SK-N-SH treated with all-trans-retinoic acid at 6 μM for 48 hours (cell line): Measurements from ENCODE around the gene FRMD3.

Source experiments
- ATAC-seq: fragments of 200-7000 bp; cut with Tn5 transposase; 3 replicates; pipeline ENCODE4 v1.9.1; 2020; ENCODE audit warnings: mild to moderate bottlenecking, moderate library complexity
- ARNTL ChIP-seq: fragments of 450-650 bp; formaldehyde crosslinking; IDR thresholded peaks from 2 replicates; pipeline ENCODE4 v1.5.0; 2020; ENCODE audit warnings: low read depth, mild to moderate bottlenecking, moderate library complexity, borderline replicate concordance
- BACH2 ChIP-seq: fragments of 250-450 bp; sonication (Bioruptor Pico); IDR thresholded peaks from 2 replicates; pipeline ENCODE4 v1.9.0; 2021; ENCODE audit warnings: mild to moderate bottlenecking, borderline replicate concordance
- CREB5 ChIP-seq: fragments of 250-450 bp; sonication (Bioruptor Pico); IDR thresholded peaks from 2 replicates; pipeline ENCODE4 v1.5.1; 2020; ENCODE audit warnings: low read depth, mild to moderate bottlenecking, moderate library complexity
- CSDC2 ChIP-seq: fragments of 250-450 bp; sonication (Bioruptor Pico); IDR thresholded peaks from 2 replicates; pipeline ENCODE4 v1.5.0; 2020; ENCODE audit warnings: mild to moderate bottlenecking, moderate library complexity
- CSRNP3 ChIP-seq: fragments of 250-450 bp; sonication (Bioruptor Pico); IDR thresholded peaks from 2 replicates; pipeline ENCODE4 v1.5.1; 2021; ENCODE audit warnings: mild to moderate bottlenecking, moderate library complexity
- GLIS3 ChIP-seq: fragments of 250-450 bp; sonication (Bioruptor Pico); IDR thresholded peaks from 2 replicates; pipeline ENCODE4 v1.5.0; 2020; ENCODE audit warnings: mild to moderate bottlenecking, moderate library complexity
- ISL1 ChIP-seq: fragments of 250-450 bp; sonication (Bioruptor Pico); IDR thresholded peaks from 2 replicates; pipeline ENCODE4 v2.1.2; 2022; ENCODE audit warnings: mild to moderate bottlenecking, moderate library complexity
- OSR1 ChIP-seq: fragments of 250-450 bp; sonication (Bioruptor Pico); IDR thresholded peaks from 2 replicates; pipeline ENCODE4 v1.8.0; 2022; ENCODE audit warnings: moderate library complexity, mild to moderate bottlenecking, inconsistent platforms
- PPARA ChIP-seq: fragments of 250-450 bp; sonication (Bioruptor Pico); IDR thresholded peaks from 2 replicates; pipeline ENCODE4 v1.5.0; 2020; ENCODE audit warnings: mild to moderate bottlenecking, borderline replicate concordance
- RARB ChIP-seq: fragments of 250-450 bp; sonication (Bioruptor Pico); IDR thresholded peaks from 2 replicates; pipeline ENCODE4 v1.8.0; 2021; ENCODE audit warnings: mild to moderate bottlenecking, moderate library complexity
- TCF4 ChIP-seq: fragments of 250-450 bp; sonication (Bioruptor Pico); IDR thresholded peaks from 2 replicates; pipeline ENCODE4 v1.8.0; 2021; ENCODE audit warnings: mild to moderate bottlenecking, moderate library complexity, borderline replicate concordance
- TOX ChIP-seq: fragments of 250-450 bp; sonication (Bioruptor Pico); IDR thresholded peaks from 2 replicates; pipeline ENCODE4 v1.8.0; 2021; ENCODE audit warnings: mild to moderate bottlenecking, moderate library complexity, borderline replicate concordance
- ZFP3 ChIP-seq: fragments of 250-450 bp; sonication (Bioruptor Pico); IDR thresholded peaks from 2 replicates; pipeline ENCODE4 v1.5.0; 2020; ENCODE audit warnings: mild to moderate bottlenecking, moderate library complexity
- ZNF565 ChIP-seq: fragments of 450-650 bp; formaldehyde crosslinking; conservative IDR thresholded peaks from 2 replicates; pipeline ENCODE4 v1.5.0; 2020; ENCODE audit warnings: low read depth, mild to moderate bottlenecking, moderate library complexity
- ZNF70 ChIP-seq: fragments of 450-650 bp; formaldehyde crosslinking; IDR thresholded peaks from 2 replicates; pipeline ENCODE4 v1.5.0; 2020; ENCODE audit warnings: mild to moderate bottlenecking, moderate library complexity
- ZNF8 ChIP-seq: fragments of 450-650 bp; formaldehyde crosslinking; IDR thresholded peaks from 2 replicates; pipeline ENCODE4 v1.5.0; 2020; ENCODE audit warnings: mild to moderate bottlenecking, moderate library complexity
- TF ChIP-seq, protein P1 (sequence below): fragments of 250-450 bp; sonication (Bioruptor Pico); IDR thresholded peaks from 2 replicates; pipeline ENCODE4 v1.5.0; 2020; ENCODE audit warnings: mild to moderate bottlenecking, moderate library complexity
- TF ChIP-seq, protein P2 (sequence below): fragments of 250-450 bp; sonication (Bioruptor Pico); IDR thresholded peaks from 2 replicates; pipeline ENCODE4 v1.8.0; 2020; ENCODE audit warnings: mild to moderate bottlenecking, moderate library complexity, borderline replicate concordance

The FRMD3 gene

DNA sequence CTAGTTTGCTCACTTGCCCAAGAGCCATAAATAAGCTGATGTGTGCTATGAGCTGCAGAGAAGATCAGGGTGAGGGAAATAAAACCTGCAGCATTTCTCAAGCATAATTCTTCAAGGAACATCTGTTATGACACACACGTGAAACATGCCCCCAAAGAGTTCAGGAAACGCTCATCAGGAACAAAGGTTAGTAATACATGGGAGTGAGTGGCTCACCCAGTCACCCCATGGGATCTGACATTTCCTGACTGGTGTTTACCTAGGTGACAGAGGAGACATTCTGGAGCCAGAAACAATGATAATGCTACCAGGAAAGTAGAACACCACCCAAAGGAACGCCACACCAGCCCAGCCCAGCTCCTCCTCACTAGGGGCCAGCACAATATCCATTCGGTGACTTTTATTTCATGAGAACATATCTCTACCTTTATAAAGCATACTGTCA lies 66.0 kb downstream of the FRMD3 start:
- ATAC-seq, result peak; percentile 35; the same call in 1 of the 3 replicates
- no peak for TF ChIP-seq PPARA (CRISPR knock-in tag)
- TF ChIP-seq, all 23 proteins: peak for 0

GRCh38 chr9:83471241-83471640 lies 67.0 kb downstream of the FRMD3 start:
- no peak for ATAC-seq
- no peak for TF ChIP-seq OSR1
- TF ChIP-seq TOX (CRISPR knock-in tag), result no peak
- no peak for TF ChIP-seq ZNF70 (CRISPR knock-in tag)
- TF ChIP-seq ARNTL (CRISPR knock-in tag), result no peak
- no peak for TF ChIP-seq TCF4 (CRISPR knock-in tag)
- TF ChIP-seq, protein P1, sequence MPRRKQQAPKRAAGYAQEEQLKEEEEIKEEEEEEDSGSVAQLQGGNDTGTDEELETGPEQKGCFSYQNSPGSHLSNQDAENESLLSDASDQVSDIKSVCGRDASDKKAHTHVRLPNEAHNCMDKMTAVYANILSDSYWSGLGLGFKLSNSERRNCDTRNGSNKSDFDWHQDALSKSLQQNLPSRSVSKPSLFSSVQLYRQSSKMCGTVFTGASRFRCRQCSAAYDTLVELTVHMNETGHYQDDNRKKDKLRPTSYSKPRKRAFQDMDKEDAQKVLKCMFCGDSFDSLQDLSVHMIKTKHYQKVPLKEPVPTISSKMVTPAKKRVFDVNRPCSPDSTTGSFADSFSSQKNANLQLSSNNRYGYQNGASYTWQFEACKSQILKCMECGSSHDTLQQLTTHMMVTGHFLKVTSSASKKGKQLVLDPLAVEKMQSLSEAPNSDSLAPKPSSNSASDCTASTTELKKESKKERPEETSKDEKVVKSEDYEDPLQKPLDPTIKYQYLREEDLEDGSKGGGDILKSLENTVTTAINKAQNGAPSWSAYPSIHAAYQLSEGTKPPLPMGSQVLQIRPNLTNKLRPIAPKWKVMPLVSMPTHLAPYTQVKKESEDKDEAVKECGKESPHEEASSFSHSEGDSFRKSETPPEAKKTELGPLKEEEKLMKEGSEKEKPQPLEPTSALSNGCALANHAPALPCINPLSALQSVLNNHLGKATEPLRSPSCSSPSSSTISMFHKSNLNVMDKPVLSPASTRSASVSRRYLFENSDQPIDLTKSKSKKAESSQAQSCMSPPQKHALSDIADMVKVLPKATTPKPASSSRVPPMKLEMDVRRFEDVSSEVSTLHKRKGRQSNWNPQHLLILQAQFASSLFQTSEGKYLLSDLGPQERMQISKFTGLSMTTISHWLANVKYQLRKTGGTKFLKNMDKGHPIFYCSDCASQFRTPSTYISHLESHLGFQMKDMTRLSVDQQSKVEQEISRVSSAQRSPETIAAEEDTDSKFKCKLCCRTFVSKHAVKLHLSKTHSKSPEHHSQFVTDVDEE, result no peak
- no peak for TF ChIP-seq BACH2 (CRISPR knock-in tag)
- no peak for TF ChIP-seq CSDC2 (CRISPR knock-in tag)
- TF ChIP-seq ZNF565 (CRISPR knock-in tag), result no peak
- TF ChIP-seq CREB5 (CRISPR knock-in tag), result no peak

GRCh38 chr9:83469722-83470121 lies 68.5 kb downstream of the FRMD3 start:
- TF ChIP-seq RARB (no peak), ZNF70 (CRISPR knock-in tag) (no peak), TOX (CRISPR knock-in tag) (no peak), BACH2 (CRISPR knock-in tag) (no peak), ZFP3 (CRISPR knock-in tag) (no peak), CREB5 (CRISPR knock-in tag) (no peak), ZNF8 (no peak), ZNF565 (CRISPR knock-in tag) (no peak), CSRNP3 (CRISPR knock-in tag) (no peak), PPARA (CRISPR knock-in tag) (no peak), TCF4 (CRISPR knock-in tag) (no peak)

GRCh38 chr9:83468821-83469220 lies 69.4 kb downstream of the FRMD3 start:
- TF ChIP-seq CSDC2 (CRISPR knock-in tag) (no peak), ISL1 (CRISPR knock-in tag) (no peak), GLIS3 (CRISPR knock-in tag) (no peak), PPARA (CRISPR knock-in tag) (no peak), BACH2 (CRISPR knock-in tag) (no peak), CSRNP3 (CRISPR knock-in tag) (no peak), ZFP3 (CRISPR knock-in tag) (no peak), ZNF8 (no peak), TCF4 (CRISPR knock-in tag) (no peak), ARNTL (CRISPR knock-in tag) (no peak)
- TF ChIP-seq, protein P1, result no peak
- TF ChIP-seq, protein P2, sequence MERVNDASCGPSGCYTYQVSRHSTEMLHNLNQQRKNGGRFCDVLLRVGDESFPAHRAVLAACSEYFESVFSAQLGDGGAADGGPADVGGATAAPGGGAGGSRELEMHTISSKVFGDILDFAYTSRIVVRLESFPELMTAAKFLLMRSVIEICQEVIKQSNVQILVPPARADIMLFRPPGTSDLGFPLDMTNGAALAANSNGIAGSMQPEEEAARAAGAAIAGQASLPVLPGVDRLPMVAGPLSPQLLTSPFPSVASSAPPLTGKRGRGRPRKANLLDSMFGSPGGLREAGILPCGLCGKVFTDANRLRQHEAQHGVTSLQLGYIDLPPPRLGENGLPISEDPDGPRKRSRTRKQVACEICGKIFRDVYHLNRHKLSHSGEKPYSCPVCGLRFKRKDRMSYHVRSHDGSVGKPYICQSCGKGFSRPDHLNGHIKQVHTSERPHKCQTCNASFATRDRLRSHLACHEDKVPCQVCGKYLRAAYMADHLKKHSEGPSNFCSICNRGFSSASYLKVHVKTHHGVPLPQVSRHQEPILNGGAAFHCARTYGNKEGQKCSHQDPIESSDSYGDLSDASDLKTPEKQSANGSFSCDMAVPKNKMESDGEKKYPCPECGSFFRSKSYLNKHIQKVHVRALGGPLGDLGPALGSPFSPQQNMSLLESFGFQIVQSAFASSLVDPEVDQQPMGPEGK (CRISPR knock-in tag), result no peak
- no peak for ATAC-seq

More at GRCh38 chr9:83469722-83470121, 68.5 kb downstream of the FRMD3 start:
- no peak for ATAC-seq
